Muscle layer of colon (tissue), 2 donors: ENCODE measurements around the gene NSMF.

Experiments
- H3K27ac ChIP-seq: one replicate; pipeline ENCODE4 v1.7.0; 2013; ENCODE audit warnings: low read depth, mild to moderate bottlenecking, low read length, moderate library complexity
- H3K27me3 ChIP-seq, 2 donors: one replicate each; pipeline ENCODE4 v1.7.0; 2013; ENCODE audit warnings: low read length in 2 of 2, mild to moderate bottlenecking in 2 of 2; ENCODE audit not compliant: insufficient read depth in 2 of 2, control insufficient read depth in 1 of 2
- H3K36me3 ChIP-seq: one replicate; pipeline ENCODE4 v1.7.0; 2013; ENCODE audit warnings: mild to moderate bottlenecking, low read length; ENCODE audit not compliant: insufficient read depth
- H3K4me1 ChIP-seq: one replicate; pipeline ENCODE4 v1.7.0; 2013; ENCODE audit warnings: mild to moderate bottlenecking, low read length; ENCODE audit not compliant: insufficient read depth
- H3K4me3 ChIP-seq, 2 donors: one replicate each; pipeline ENCODE4 v1.7.0; 2013; ENCODE audit warnings: low read length in 2 of 2, low read depth in 1 of 2, mild to moderate bottlenecking in 1 of 2, moderate library complexity in 1 of 2
- H3K9ac ChIP-seq: one replicate; pipeline ENCODE4 v1.7.0; 2013; ENCODE audit warnings: low read length
- H3K9me3 ChIP-seq: one replicate; pipeline ENCODE4 v1.7.0; 2013; ENCODE audit warnings: mild to moderate bottlenecking, low read length
- donor health status: abdominal sarcoma.
- donor health status: Adenocarcinoma of cecum.

Gene NSMF

DNA sequence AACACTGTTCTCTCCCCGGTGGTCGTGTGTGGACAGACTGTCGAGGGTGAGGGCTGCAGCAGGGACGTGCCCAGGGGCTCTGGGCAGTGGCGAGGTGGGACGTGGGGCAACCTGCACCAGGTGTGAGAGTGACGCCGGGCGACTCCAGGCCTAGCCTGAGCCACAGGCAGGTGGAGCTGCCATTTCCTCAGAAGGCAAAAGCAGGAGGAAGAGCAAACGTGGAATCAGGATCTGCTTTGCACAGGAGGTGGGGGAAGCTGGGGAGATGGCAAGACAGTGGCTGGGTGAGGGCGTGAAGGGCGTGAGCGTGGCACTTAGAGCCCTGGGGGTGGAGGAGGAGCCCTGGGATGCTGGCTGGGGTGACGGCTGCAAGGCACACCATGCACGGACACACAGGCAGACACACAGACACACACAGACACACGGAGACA lies 39.6 kb upstream of the NSMF start:
- Histone ChIP-seq H3K27me3 (no peaks in the 10 kb centered on the region), H3K4me3 (no peak overlapping the region), H3K9ac (no peak overlapping the region)

GRCh38 chr9:137497921-137498719 lies 39.0 kb upstream of the NSMF start:
- Histone ChIP-seq H3K27me3 (no peaks in the 10 kb centered on the region), H3K9me3 (no peaks in the 10 kb centered on the region), H3K36me3 (no peaks in the 10 kb centered on the region), H3K9ac (no peak overlapping the region), H3K27ac (no peak overlapping the region), H3K4me3 (no peak overlapping the region), H3K4me1 (no peaks in the 10 kb centered on the region)

More for the DNA sequence above, 39.6 kb upstream of the NSMF start:
- Histone ChIP-seq H3K4me1 (no peaks in the 10 kb centered on the region), H3K27ac (no peak overlapping the region), H3K36me3 (no peaks in the 10 kb centered on the region), H3K9me3 (no peaks in the 10 kb centered on the region)

DNA sequence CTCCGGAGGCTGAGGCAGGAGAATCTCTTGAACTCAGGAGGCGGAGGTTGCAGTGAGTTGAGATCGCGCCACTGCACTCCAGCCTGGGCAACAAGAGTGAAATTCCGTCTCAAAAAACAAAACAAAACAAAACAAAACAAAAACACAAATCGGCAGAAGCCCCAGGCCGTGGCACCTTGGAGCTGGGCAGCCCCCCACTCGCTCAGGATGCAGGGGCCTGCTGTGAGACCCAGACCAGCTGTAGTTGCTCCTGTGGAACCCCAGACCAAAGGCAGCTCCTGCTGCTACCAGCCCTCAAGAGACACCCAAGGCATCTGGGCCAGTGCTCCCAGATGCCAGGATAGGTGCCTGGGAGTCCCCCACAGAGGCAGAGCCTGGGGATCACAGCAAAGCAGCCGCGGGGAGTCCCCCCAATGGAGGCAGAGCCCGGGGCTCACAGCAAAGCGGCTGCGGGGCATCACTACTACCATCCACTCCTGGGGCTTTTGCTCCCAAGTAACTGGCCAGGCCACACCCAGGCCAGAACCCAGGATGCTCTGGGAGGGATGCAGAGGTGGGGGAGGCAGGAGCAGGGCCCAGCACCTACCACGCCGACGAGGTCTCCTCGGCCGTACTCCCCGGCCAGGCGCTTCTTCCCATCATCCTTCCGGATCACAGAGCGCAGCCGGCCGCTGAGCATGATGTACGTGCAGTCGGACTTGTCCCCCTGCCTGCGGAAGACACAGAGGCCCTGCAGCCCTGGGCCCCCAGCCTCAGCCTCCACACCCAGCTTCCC lies 37.7 kb upstream of the NSMF start:
- H3K27ac ChIP-seq, result no peak overlapping the region
- no peak overlapping the region for H3K4me3 ChIP-seq
- H3K9me3 ChIP-seq, result no peaks in the 10 kb centered on the region
- no peaks in the 10 kb centered on the region for H3K4me1 ChIP-seq
- H3K27me3 ChIP-seq, result no peaks in the 10 kb centered on the region
- no peaks in the 10 kb centered on the region for H3K36me3 ChIP-seq
- H3K9ac ChIP-seq, result no peak overlapping the region

- Histone ChIP-seq H3K9me3 (no peaks in the 10 kb centered on the region), H3K27me3 (no peaks in the 10 kb centered on the region), H3K4me1 (no peaks in the 10 kb centered on the region), H3K4me3 (no peak overlapping the region), H3K9ac (no peak overlapping the region), H3K36me3 (no peaks in the 10 kb centered on the region), H3K27ac (no peak overlapping the region)
Observed at GRCh38 chr9:137494550-137495351, 35.6 kb upstream of the NSMF start.

DNA sequence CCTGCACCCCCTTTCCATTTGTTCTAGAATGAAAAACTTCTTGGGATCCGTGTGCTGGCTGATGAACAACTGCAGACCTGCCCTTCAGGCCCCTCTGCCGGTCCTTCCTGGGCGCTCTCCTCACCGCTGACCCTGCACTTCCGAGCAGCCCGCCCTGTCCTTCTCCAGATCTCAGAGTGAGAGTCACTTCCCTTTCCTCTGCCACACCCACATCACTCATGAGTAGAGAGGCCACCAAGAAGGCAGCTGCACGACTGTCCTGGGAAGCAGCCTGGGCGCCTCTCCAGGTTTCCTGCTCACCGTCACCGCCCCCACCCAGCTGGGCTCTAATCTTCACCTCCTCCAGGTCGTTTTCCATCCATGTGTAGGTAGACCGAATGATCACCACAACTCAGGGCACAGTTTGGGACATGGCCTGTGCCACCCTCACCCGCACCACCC lies 35.0 kb upstream of the NSMF start:
- Histone ChIP-seq H3K9me3 (no peaks in the 10 kb centered on the region), H3K36me3 (no peaks in the 10 kb centered on the region), H3K4me3 (no peak overlapping the region), H3K27me3 (no peaks in the 10 kb centered on the region), H3K27ac (no peak overlapping the region), H3K4me1 (no peaks in the 10 kb centered on the region), H3K9ac (no peak overlapping the region)

DNA sequence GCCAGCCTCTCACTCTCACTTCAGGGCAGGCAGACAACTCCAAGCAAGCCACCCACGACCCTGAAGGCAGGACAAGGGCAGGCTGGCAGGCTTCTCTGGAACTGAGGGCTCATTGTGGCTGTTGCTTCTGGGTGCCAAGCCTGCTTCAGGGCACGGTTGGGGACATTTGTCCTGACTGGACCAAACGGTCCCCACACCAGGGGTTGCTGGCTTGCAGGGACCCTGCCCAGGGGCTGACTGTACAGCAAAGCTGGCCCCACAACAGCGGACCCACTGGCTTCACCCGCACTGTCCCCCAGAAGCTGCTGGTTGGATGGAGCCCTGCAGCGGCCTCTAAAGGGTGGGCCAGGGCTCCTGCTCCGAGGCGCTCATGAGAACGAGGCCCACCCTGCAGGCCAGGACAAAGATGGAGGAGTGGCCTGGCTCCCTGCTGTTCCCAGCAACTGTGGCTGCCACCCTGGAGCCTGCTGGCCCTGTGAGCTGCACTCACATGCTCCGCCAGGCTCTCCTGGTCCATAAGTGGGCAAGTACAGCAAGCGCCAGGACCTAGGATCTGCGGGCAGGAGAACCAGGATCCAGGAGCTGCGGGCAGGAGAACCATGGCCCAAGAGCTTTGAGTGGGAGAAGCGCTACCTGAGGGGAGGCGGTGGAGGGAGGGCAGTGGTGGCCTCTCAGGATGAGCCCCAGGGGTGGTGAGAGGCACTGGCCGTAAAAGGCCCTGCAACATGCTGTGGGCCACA lies 34.4 kb upstream of the NSMF start:
- Histone ChIP-seq H3K27me3 (no peaks in the 10 kb centered on the region), H3K4me1 (no peaks in the 10 kb centered on the region), H3K36me3 (no peaks in the 10 kb centered on the region), H3K4me3 (no peak overlapping the region), H3K9ac (no peak overlapping the region), H3K9me3 (no peaks in the 10 kb centered on the region), H3K27ac (no peak overlapping the region)

DNA sequence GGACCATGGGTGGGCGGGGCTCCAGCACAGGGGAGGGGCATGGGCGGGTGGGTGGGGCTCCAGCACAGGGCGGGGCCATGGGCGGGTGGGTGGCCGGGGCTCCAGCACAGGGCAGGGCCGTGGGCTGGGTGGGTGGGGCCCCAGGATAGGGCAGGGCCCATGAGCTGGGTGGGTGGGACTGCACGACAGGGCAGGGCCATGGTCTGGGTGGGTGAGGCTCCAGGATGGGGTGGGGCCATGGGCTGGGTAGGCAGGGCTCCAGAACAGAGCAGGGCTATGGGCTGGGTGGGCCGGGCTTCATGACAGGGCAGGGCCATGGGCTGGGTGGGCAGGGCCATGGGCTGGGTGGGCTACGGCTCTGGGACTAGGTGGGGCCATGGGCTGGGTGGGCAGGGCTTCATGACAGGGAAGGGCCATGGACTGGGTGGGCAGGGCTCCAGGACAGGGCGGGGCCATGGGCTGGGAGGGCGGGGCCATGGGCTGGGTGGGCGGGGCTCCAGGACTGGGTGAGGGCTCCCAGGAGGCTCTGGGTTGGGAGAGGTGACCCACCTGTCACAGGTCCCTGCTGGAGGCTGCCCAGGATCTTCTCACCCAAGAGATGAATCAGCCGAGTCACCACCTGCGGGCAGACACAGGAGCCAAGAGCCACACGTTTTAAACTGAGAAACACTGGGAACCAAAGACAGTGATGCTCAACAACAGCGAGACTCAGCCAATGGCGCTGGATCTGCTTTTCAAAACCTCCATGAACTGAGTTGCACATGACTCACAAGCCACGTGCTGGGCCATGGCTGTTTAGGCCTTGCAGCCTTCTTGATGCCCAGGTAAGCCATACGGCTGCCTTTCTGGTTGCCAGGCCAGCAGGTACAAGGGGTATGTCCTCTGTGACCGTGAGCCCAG lies 33.6 kb upstream of the NSMF start:
- H3K9me3 ChIP-seq, result no peaks in the 10 kb centered on the region
- H3K9ac ChIP-seq, result no peak overlapping the region

DNA sequence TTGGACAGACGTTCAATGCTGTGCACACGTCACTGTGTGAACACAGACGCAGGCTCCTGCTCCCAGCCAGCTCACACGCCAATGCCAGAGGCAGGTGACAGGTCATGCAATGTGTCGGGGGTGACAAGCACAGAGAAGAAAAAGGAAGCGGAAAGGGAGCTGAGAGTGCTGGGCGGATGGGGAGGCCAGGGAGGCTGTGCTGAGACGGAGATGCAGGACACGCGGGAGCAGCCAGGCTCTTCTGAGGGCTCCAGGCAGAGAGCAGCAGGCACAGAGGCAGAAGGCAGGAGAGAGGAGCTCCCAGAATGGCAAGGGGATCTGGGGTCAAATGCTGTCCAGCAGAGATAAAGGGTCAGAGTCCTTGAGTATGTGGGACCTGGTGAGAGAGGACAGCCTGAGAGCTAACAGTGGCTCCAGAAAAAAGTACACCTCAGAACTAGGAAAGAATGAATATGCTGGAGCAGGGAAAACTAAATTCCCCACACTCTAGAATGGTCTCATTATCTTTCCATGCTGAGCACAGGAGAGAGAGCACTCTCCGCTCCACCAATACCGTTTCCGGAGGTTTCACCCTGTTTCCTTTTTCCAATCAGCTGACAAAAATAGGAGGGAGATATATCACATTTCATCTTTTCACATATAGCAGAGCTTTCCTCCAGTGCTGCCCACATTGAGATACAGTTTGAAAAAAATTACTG lies 32.8 kb upstream of the NSMF start:
- H3K27me3 ChIP-seq, result no peaks in the 10 kb centered on the region
- H3K4me3 ChIP-seq, result no peak overlapping the region
- no peaks in the 10 kb centered on the region for H3K9me3 ChIP-seq
- H3K36me3 ChIP-seq, result no peaks in the 10 kb centered on the region
- no peak overlapping the region for H3K9ac ChIP-seq
- no peak overlapping the region for H3K27ac ChIP-seq
- H3K4me1 ChIP-seq, result no peaks in the 10 kb centered on the region

More for the DNA sequence above, 33.6 kb upstream of the NSMF start:
- no peak overlapping the region for H3K27ac ChIP-seq
- no peaks in the 10 kb centered on the region for H3K27me3 ChIP-seq
- no peaks in the 10 kb centered on the region for H3K4me1 ChIP-seq
- no peak overlapping the region for H3K4me3 ChIP-seq
- no peaks in the 10 kb centered on the region for H3K36me3 ChIP-seq

DNA sequence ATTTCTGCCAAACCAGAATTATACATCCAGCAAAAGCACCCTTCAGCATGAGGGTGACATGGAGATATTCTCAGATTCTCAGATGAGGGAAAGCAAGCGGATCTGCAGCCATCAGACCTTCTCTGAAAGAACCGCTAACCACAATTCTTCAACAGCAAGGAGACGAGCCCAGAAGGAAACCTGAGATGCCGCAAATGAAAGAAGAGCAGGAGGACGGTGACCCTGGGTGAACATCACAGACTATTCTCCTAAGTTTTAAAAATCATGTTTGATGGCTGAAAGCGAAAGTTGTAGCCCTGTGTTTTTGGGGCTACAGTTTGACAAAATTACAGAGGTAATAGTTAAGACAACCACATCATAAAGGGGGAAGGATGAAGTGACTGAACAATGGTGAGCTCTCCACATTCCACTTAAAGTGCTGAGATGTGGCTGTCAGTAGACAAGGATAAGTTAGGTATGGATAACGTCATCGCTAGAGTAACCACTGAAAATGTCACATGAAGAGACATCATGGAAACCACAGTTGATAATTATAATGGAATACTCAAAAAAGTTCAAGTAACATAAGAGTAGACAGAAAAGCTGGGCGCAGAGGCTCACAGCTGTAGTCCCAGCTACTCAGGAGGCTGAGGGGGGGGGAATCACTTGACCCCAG lies 31.5 kb upstream of the NSMF start:
- H3K4me1 ChIP-seq, result no peaks in the 10 kb centered on the region
- no peak overlapping the region for H3K27ac ChIP-seq
- H3K9me3 ChIP-seq, result no peaks in the 10 kb centered on the region
- H3K4me3 ChIP-seq, result no peak overlapping the region
- no peaks in the 10 kb centered on the region for H3K27me3 ChIP-seq
- no peaks in the 10 kb centered on the region for H3K36me3 ChIP-seq
- no peak overlapping the region for H3K9ac ChIP-seq
